HG02610 (cell line): Measurements from ENCODE around the gene SNX19.
"Not testable (repeated sequence)": the region's sequence is repeated elsewhere in the genome, so short reads cannot be mapped to it uniquely, and the experiment has no call there.

ENCODE experiments used
- ATAC-seq: cut with Tn5 transposase; IDR thresholded peaks from one replicate; pipeline ENCODE4 v1.9.1; 2021; ENCODE audit warnings: mild to moderate bottlenecking, moderate library complexity; ENCODE audit not compliant: unreplicated experiment

The SNX19 gene

DNA sequence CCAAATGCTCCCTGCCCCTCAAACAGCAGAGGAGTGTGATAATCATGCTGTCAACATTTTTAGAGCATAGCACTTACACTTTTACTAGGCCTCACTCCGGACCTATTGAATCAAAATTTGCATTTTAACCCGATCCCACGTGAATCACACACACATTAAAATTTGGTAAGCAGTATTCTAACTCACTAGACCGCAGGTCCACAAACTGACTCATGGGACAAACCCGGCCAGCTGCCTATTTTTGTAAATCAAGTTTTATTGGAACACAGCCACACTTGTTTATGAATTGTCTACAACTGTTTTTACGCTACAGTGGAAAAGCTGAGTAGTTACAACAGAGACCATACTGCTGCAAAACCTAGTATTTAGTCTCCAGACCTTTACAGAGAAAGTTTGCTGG lies 43.3 kb downstream of the SNX19 start:
- ATAC-seq: no peak

GRCh38 chr11:130872513-130872912 lies 43.8 kb downstream of the SNX19 start:
- no peak for ATAC-seq

GRCh38 chr11:130872102-130872501 lies 44.2 kb downstream of the SNX19 start:
- no peak for ATAC-seq

DNA sequence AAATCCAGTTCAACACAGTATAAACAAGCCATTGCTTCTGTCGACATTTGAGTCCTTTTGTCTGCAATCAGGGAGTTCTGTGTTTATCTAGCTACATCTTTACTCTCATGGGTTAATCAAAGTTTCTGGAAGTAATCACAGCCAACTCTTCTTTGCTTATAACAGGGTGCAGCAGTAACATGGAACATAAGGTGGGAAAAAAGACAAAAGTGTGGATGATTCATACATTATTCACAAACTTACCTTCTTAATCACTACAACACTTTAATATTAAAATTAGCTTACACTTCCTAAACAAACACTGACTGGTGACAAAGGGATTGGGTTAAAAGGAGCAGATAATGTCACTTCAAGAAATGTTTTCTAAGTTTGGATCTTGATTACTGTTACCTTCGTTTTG lies 44.7 kb downstream of the SNX19 start:
- no peak for ATAC-seq

- ATAC-seq: no peak
Observed at GRCh38 chr11:130868721-130869390, 47.4 kb downstream of the SNX19 start.

DNA sequence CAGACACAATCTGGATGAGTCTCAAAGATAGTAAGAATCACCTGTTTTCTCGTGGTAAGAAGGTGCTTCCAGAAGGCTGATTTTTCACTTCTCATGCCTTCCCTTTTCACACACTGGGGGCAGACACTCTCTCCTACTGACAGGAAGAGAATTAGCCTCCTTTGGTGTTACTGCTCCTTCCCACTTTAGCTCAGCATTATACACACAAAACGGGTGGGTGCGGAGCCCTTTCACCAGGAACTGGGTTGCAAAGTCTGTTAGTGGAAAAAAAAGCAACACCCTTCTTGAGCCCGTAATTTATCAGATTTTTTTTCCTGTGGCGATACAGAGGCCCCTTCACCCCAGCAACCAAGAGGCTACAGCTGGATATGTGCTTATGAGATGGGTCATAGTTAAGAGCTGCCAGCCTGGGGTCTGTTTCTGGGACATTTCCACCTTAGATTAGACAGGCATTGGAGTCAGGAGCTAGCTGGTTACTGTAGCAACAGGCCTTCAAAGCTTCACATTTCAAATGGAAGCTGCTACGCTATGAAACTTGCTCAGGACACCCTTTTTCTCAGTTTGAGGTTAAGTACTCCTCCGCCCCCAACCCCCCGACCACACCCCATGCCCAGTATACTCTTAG lies 48.1 kb downstream of the SNX19 start:
- ATAC-seq: no peak

- ATAC-seq: no peak
Observed at GRCh38 chr11:130866831-130867230, 49.4 kb downstream of the SNX19 start.

DNA sequence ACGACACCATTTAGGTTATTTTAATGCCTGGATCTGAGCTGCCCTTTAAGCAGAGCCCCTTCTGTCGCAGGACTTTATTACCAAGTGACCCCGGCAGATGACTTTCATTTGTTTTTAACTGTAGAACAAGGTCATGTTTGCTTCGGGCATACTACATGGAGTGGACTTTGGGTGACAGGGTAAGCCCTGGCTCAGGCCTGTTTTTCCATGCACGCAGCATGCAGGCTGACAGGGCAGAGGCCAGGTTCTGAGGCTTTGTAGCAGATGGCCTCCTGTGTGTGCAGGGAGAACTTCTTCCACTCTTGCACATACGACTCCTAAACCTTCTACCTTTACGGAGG lies 50.5 kb downstream of the SNX19 start:
- no peak for ATAC-seq

DNA sequence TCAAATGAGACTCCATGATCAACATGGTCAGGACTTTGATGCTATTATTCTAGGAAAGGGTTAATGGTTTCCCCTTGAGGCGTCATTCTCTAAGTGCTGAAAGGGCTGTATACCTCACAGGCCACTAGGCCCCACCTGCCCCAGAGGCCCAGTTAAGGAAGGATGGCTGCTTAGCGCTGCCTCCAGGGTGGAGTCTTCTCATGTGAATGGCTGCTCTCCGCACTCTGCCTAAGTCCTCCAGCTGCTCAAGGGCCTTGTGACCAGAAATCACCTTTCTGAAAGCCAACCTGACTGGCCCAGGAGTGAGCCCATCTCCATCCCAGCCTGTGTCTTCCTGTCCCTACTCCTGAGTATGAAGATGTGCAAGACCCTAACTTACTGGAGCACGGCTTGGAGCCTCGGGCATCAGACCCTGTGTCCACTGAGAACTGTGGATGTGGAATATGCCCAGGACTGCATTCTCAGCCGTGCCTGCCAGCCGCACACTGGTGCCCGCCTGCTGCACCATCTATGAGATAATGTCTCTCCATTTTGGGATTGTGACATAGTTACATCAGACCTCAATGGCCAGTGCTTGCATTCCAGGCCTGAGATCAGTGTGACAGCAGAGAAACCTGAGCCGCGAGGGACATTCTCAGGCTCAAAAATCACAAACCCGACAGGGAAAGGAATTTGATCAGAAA lies 51.0 kb downstream of the SNX19 start:
- ATAC-seq: no peak

- peak; percentile 64 for ATAC-seq
Observed at GRCh38 chr11:130861902-130862860, 54.1 kb downstream of the SNX19 start.

- no peak for ATAC-seq
Observed at GRCh38 chr11:130861283-130861682, 55.0 kb downstream of the SNX19 start.

GRCh38 chr11:130859886-130860285 lies 56.4 kb downstream of the SNX19 start:
- no peak for ATAC-seq

DNA sequence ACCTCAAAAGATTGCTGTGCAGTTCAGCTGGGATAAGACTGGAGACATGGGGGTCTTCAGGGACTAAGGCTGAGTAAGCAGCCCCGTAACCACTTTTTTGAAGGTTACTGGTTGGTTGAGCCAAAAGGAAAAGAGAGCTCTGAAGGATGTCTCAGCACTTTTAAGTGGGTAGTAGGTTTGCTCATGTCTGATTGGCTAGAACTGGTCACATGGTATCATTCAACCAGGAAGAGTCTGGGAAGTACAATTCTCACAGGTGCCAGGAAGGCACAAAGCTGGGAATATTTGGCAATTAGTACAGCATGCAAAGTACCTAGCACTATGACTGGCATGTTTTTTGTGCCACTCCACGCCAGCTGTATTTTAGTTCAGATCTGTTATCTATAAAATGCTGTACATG lies 58.1 kb downstream of the SNX19 start:
- ATAC-seq: no peak

- ATAC-seq: not testable (repeated sequence)
Observed at GRCh38 chr11:130855707-130856106, 60.6 kb downstream of the SNX19 start.

- peak; percentile 59 for ATAC-seq
Observed at GRCh38 chr11:130854483-130854882, 61.8 kb downstream of the SNX19 start.

DNA sequence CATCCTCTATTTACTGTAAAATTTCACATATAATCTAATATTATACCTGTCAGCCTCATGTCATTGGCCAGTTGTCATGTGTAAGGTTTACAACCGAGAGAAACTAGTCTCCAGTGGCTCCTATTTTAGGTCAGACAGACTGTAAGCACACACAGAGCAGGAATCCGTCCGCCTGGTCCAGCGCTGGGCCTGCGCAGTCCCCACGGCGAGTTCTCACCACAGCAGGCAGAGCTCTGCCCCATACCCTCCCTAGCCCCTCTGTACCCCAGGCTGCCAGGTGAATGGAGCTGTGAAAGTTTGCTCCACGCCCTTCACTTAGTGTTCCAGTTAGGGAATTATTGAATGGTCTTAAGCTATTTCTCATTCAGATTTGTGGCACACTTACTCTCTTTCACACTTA lies 63.7 kb downstream of the SNX19 start:
- ATAC-seq: no peak

- ATAC-seq: no peak
Observed at GRCh38 chr11:130850185-130850944, 65.9 kb downstream of the SNX19 start.

DNA sequence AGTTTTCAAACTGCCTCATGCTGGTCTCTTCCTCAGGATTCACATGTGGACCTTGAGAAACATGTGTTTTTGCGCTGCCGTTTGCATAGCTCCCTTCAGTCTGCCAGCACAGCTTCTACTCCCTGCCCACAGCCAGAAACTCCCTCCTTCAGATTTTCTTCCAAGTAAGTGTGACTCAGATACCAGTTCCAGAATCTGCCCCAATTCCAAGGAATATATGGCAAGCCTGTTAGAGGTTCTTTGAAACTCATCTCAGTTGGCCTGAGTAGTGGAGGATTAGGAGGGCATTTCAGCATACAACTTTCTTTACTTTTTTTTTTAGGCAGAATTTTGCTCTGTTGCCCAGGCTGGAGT lies 67.1 kb downstream of the SNX19 start:
- ATAC-seq: no peak

GRCh38 chr11:130848361-130849214 lies 67.7 kb downstream of the SNX19 start:
- no peak for ATAC-seq

GRCh38 chr11:130847517-130847916 lies 68.8 kb downstream of the SNX19 start:
- no peak for ATAC-seq
